Measurements from ENCODE around the gene PTCHD1. TPM values are rescaled to one million over a fixed set of nuclear protein-coding genes. Genes with fewer than 3 reads are reported as not detected.
A peak's percentile ranks its signal among the peaks of the same experiment; 100 is the strongest.

PTCHD1 gene
- total RNA-seq, 4 donors from 2014 or later, result 7.8 to 24.8 (median 9.6) TPM

GRCh38 chrX:23344238-23344903 is 9.7 kb downstream of the PTCHD1 start:
- Histone ChIP-seq H3K36me3 (no peaks in the 10 kb centered on the region), H3K27ac (no peak overlapping the region), H3K4me3 (no peak overlapping the region), H3K9me3 (no peaks in the 10 kb centered on the region), H3K27me3 (no peaks in the 10 kb centered on the region), H3K4me1 (no peaks in the 10 kb centered on the region)
- no peak for ATAC-seq
- 52 to 75% methylated on average over 2 to 3 of the region's 5 CpGs for WGBS, 2 donors (ENCODE audit: low coverage in 1 of 2)
- TF ChIP-seq POLR2AphosphoS5 (IDR thresholded peaks at IDR 0.05) (no peak), POLR2A (IDR thresholded peaks at IDR 0.05) (no peak), CTCF (IDR thresholded peaks at IDR 0.05) (no peak), EP300 (IDR thresholded peaks at IDR 0.05) (no peak)

- no peaks in the 10 kb centered on the region for H3K4me1 ChIP-seq
- no peak for ATAC-seq
- H3K9me3 ChIP-seq, result no peaks in the 10 kb centered on the region
- no peak overlapping the region for H3K4me3 ChIP-seq
- H3K36me3 ChIP-seq, result no peaks in the 10 kb centered on the region
- no peak overlapping the region for H3K27ac ChIP-seq
- no peaks in the 10 kb centered on the region for H3K27me3 ChIP-seq
- WGBS, 2 donors (ENCODE audit: low coverage in 1 of 2), result 76 to 86% methylated on average over 2 of the region's 2 CpGs
- TF ChIP-seq POLR2AphosphoS5 (IDR thresholded peaks at IDR 0.05), result no peak
- TF ChIP-seq EP300 (IDR thresholded peaks at IDR 0.05), result no peak
- no peak for TF ChIP-seq CTCF (IDR thresholded peaks at IDR 0.05)
- no peak for TF ChIP-seq POLR2A (IDR thresholded peaks at IDR 0.05)
Measured at GRCh38 chrX:23344904-23345271, 10.2 kb downstream of the PTCHD1 start.

GRCh38 chrX:23356189-23356588 is 21.5 kb downstream of the PTCHD1 start:
- no peak overlapping the region for H3K4me3 ChIP-seq
- H3K27ac ChIP-seq, result no peak overlapping the region
- ATAC-seq, result no peak
- TF ChIP-seq EP300 (IDR thresholded peaks at IDR 0.05) (no peak), POLR2AphosphoS5 (IDR thresholded peaks at IDR 0.05) (peak; percentile 11)
- no peaks in the 10 kb centered on the region for H3K9me3 ChIP-seq
- H3K36me3 ChIP-seq, result no peaks in the 10 kb centered on the region
- H3K4me1 ChIP-seq, result no peaks in the 10 kb centered on the region
- no peaks in the 10 kb centered on the region for H3K27me3 ChIP-seq
- WGBS, 2 donors (ENCODE audit: low coverage in 1 of 2), result 42 to 71% methylated on average over 1 to 3 of the region's 6 CpGs

GRCh38 chrX:23364416-23364815 is 29.8 kb downstream of the PTCHD1 start:
- Histone ChIP-seq H3K27me3 (no peaks in the 10 kb centered on the region), H3K9me3 (no peaks in the 10 kb centered on the region), H3K4me3 (no peak overlapping the region), H3K27ac (no peak overlapping the region), H3K36me3 (no peaks in the 10 kb centered on the region), H3K4me1 (no peaks in the 10 kb centered on the region)
- ATAC-seq, result no peak
- TF ChIP-seq EP300 (IDR thresholded peaks at IDR 0.05) (no peak), POLR2A (IDR thresholded peaks at IDR 0.05) (no peak), CTCF (IDR thresholded peaks at IDR 0.05) (no peak), POLR2AphosphoS5 (IDR thresholded peaks at IDR 0.05) (no peak)
- 80% methylated on average over 1 of the region's 3 CpGs; no CpG with 5 or more reads in 1 of the 2 donors for WGBS, 2 donors (ENCODE audit: low coverage in 1 of 2)

- Histone ChIP-seq H3K27me3 (no peaks in the 10 kb centered on the region), H3K4me3 (no peak overlapping the region), H3K36me3 (no peaks in the 10 kb centered on the region), H3K27ac (no peak overlapping the region), H3K9me3 (no peaks in the 10 kb centered on the region), H3K4me1 (no peaks in the 10 kb centered on the region)
- TF ChIP-seq CTCF (IDR thresholded peaks at IDR 0.05) (no peak), POLR2AphosphoS5 (IDR thresholded peaks at IDR 0.05) (no peak), POLR2A (IDR thresholded peaks at IDR 0.05) (no peak), EP300 (IDR thresholded peaks at IDR 0.05) (no peak)
- WGBS, 2 donors (ENCODE audit: low coverage in 1 of 2), result no CpG with 5 or more reads among the region's 1 CpG
- no peak for ATAC-seq
Measured at GRCh38 chrX:23365541-23365940, 30.9 kb downstream of the PTCHD1 start.

Measured in gastroesophageal sphincter (tissue), 4 donors.